Lung (tissue), 12 donors: ENCODE data around the gene C5. TPM values are rescaled to one million over a fixed set of nuclear protein-coding genes. Genes with fewer than 3 reads are reported as not detected.

Experiments
- ATAC-seq: fragments of 200-7000 bp; cut with Tn5 transposase; one replicate; pipeline ENCODE4 v1.9.1; 2020; ENCODE audit warnings: moderate number of reproducible peaks; ENCODE audit not compliant: insufficient read depth, low FRiP score
- DNase-seq, 3 donors: peaks; one replicate each; pipeline ENCODE4 v3.0.0-alpha.2; 2013 to 2017
- H3K27ac ChIP-seq, 2 donors: one replicate each; pipeline ENCODE4 v1.5.1; 2013; ENCODE audit warnings: mild to moderate bottlenecking in 2 of 2, moderate library complexity in 2 of 2, control low read depth in 1 of 2, inconsistent platforms in 1 of 2, low read depth in 1 of 2, low read length in 1 of 2
- H3K27me3 ChIP-seq, 3 donors: one replicate each; pipeline ENCODE4 v1.5.1; 2013; ENCODE audit warnings: low read length in 2 of 3; ENCODE audit not compliant: control insufficient read depth in 3 of 3, insufficient read depth in 3 of 3
- H3K36me3 ChIP-seq, 4 donors: one replicate each; pipeline ENCODE4 v1.5.1; 2013; ENCODE audit warnings: low read length in 4 of 4, mild to moderate bottlenecking in 1 of 4, moderate library complexity in 1 of 4; ENCODE audit not compliant: control insufficient read depth in 4 of 4, insufficient read depth in 4 of 4
- H3K4me1 ChIP-seq, 5 donors: one replicate each; pipeline ENCODE4 v1.5.1; 2013; ENCODE audit warnings: low read length in 5 of 5, mild to moderate bottlenecking in 2 of 5, moderate library complexity in 1 of 5; ENCODE audit not compliant: control insufficient read depth in 5 of 5, insufficient read depth in 5 of 5
- H3K4me3 ChIP-seq: one replicate; pipeline ENCODE4 v1.5.1; 2013; ENCODE audit warnings: mild to moderate bottlenecking, control low read depth, moderate library complexity
- H3K9ac ChIP-seq, 2 donors: one replicate each; pipeline ENCODE4 v1.5.1; 2013; ENCODE audit warnings: low read length in 2 of 2, control low read depth in 1 of 2; ENCODE audit not compliant: insufficient read depth in 1 of 2
- H3K9me3 ChIP-seq, 4 donors: one replicate each; pipeline ENCODE4 v1.5.1; 2013; ENCODE audit warnings: low read length in 3 of 4, mild to moderate bottlenecking in 1 of 4, moderate library complexity in 1 of 4; ENCODE audit not compliant: control insufficient read depth in 4 of 4, insufficient read depth in 3 of 4
- CTCF ChIP-seq: IDR thresholded peaks from 2 replicates; pipeline ENCODE4 v1.5.1; 2012; ENCODE audit warnings: mild to moderate bottlenecking; ENCODE audit errors: control extremely low read depth, extremely low read depth
- WGBS, 2 donors: extraction: QIAGEN DNeasy Blood & Tissue Kit; methylation state at CpG; one replicate each; pipeline ENCODE4 v1.1.7; 2013; 5-methylcytosine and 5-hydroxymethylcytosine counted together
- polyA plus RNA-seq, 2 donors: library from polyadenylated mRNA; stranded (reverse); fragments of 200-250 nt; gene quantifications; one replicate each; pipeline ENCODE4 v1.2.1, GENCODE V29; 2013
- total RNA-seq, 2 donors: library from RNA; depleted of rRNA in 1 of 2; stranded (reverse); fragments of >200 nt in 1 of 2; gene quantifications; one replicate each; pipeline ENCODE4 v1.2.1, GENCODE V29; 2014 to 2021
- donor health status: control.
- donor health status: control.
- donor health status: Bipolar disorder and iron deficiency.
- donor health status: healthy.
- donor health status: DM: yes; HTN: yes; CAD: no.

Gene C5
- total and polyA plus RNA-seq, 4 donors = 9.5 to 53.2 (median 13.1) TPM

GRCh38 chr9:120920806-120921178 is 129.3 kb downstream of the C5 start:
- Histone ChIP-seq H3K9me3 (peaks cover 0 to 2% (median 1%) of the 10 kb centered on the region in 4 donors), H3K4me1 (peaks cover 0 to 45% (median 17%) of the 10 kb centered on the region in 5 donors), H3K27ac (no peak overlapping the region), H3K36me3 (peaks cover 0 to 2% (median 0%) of the 10 kb centered on the region in 4 donors), H3K27me3 (no peaks in the 10 kb centered on the region), H3K9ac (no peak overlapping the region), H3K4me3 (no peak overlapping the region)
- ATAC-seq (no peak), DNase-seq (no peak)
- TF ChIP-seq CTCF = no peak
- WGBS, 2 donors = 64 to 76% methylated on average over 3 of the region's 3 CpGs

GRCh38 chr9:120919843-120920805 is 130.0 kb downstream of the C5 start:
- Histone ChIP-seq H3K27ac (peak overlapping the region in 1 of 2 donors; percentile 71), H3K9me3 (peaks cover 0 to 2% (median 1%) of the 10 kb centered on the region in 4 donors), H3K27me3 (no peaks in the 10 kb centered on the region), H3K4me3 (no peak overlapping the region), H3K36me3 (peaks cover 0 to 2% (median 0%) of the 10 kb centered on the region in 4 donors), H3K9ac (peak overlapping the region in 1 of 2 donors; percentile 26), H3K4me1 (peaks cover 0 to 45% (median 17%) of the 10 kb centered on the region in 5 donors)
- ATAC-seq (no peak), DNase-seq (no peak)
- 80 to 91% methylated on average over 6 of the region's 6 CpGs for WGBS, 2 donors
- TF ChIP-seq CTCF = no peak

- peaks cover 0 to 2% (median 1%) of the 10 kb centered on the region in 4 donors for H3K9me3 ChIP-seq
- ATAC-seq (no peak), DNase-seq (peak in 1 of 3 donors; percentile 47)
- no peaks in the 10 kb centered on the region for H3K27me3 ChIP-seq
- H3K9ac ChIP-seq = peak overlapping the region in 1 of 2 donors; percentile 26
- no peak overlapping the region for H3K4me3 ChIP-seq
- no peak for TF ChIP-seq CTCF
- 78 to 85% methylated on average over 20 of the region's 20 CpGs for WGBS, 2 donors
- peaks cover 0 to 2% (median 0%) of the 10 kb centered on the region in 4 donors for H3K36me3 ChIP-seq
- H3K27ac ChIP-seq = peak overlapping the region; percentile 60 to 71
- H3K4me1 ChIP-seq = peaks cover 0 to 45% (median 17%) of the 10 kb centered on the region in 5 donors
These were observed 130.9 kb downstream of the C5 start for GRCh38 chr9:120918931-120919842.
